HG03097 (cell line): Measurements from ENCODE around the gene LIMK1.
"Not testable (repeated sequence)": the region's sequence is repeated elsewhere in the genome, so short reads cannot be mapped to it uniquely, and the experiment has no call there.

Experiments used
- ATAC-seq: cut with Tn5 transposase; IDR thresholded peaks from one replicate; pipeline ENCODE4 v1.9.1; 2021; ENCODE audit not compliant: unreplicated experiment, low FRiP score

Gene LIMK1

GRCh38 chr7:74119831-74120230 is 36.2 kb downstream of the LIMK1 start:
- no peak for ATAC-seq

GRCh38 chr7:74121401-74122249 is 38.0 kb downstream of the LIMK1 start:
- ATAC-seq = no peak

- not testable (repeated sequence) for ATAC-seq
These were observed 40.3 kb downstream of the LIMK1 start for GRCh38 chr7:74123892-74124291.

GRCh38 chr7:74126220-74126880 is 42.7 kb downstream of the LIMK1 start:
- no peak for ATAC-seq

DNA sequence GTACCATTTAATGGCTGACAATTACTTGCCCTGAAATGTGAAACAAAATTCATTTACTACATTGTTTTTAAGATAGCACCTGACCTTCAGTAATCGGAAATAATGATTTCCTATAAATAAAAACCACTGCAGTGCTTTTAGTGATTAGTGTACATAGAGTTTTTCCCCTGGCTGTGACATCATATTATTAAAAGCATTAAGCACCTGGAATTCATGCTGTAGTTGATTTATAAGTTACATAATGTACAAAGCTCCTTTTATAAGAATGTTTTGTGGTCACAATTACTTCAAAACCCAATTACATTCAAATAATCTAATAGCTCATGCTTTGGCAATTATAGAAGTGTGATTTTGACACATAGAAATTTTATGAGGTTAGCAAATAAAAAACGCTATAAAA is 46.3 kb downstream of the LIMK1 start:
- no peak for ATAC-seq

- no peak for ATAC-seq
These were observed 46.9 kb downstream of the LIMK1 start for GRCh38 chr7:74130518-74130917.

DNA sequence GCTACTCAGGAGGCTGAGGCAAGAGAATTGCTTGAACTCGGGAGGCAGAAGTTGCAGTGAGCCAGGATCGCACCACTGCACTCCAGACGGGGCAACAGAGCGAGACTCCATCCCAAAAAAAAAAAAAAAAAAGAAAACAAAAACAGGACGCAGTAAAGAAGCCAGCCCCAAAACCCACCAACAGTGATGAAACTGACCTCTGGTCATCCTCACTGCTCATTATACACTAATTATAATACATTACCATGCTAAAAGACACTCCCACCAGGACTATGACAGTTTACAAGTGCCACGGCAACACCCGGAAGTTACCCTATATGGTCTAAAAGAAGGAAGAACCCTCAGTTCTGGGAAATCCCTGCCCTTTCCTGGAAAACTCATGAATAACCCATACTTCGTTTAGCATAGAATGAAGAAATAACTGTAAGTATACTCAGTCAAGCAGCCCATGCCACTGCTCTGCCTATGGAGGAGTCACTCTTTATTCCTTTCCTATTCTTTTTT is 50.6 kb downstream of the LIMK1 start:
- no peak for ATAC-seq

DNA sequence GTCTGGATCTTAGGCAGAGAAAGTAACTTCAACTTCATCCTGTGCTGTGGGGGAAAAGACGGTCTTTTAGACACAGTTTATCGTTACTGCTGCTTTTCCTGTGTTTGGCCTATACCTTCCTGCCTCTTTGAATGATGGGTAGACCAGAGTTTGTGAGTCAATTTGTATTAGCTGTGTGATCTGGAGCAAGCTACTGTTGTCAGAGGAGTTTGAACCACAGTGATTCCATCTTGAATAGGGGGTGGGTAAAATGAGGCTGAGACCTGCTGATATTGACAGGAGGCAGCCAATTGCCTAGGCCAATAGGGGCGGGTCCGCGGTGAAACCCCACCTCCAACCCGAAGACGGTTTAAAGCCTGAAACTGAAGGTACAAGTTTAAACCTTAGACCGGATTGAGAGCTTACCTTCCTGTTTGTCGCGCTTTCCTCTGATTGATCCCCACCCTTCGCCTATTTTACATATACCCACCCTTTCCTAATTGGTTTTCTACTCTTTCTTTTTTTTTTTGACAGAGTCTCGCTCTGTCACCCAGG is 54.8 kb downstream of the LIMK1 start:
- no peak for ATAC-seq

- no peak for ATAC-seq
These were observed 55.6 kb downstream of the LIMK1 start for GRCh38 chr7:74138945-74139843.

DNA sequence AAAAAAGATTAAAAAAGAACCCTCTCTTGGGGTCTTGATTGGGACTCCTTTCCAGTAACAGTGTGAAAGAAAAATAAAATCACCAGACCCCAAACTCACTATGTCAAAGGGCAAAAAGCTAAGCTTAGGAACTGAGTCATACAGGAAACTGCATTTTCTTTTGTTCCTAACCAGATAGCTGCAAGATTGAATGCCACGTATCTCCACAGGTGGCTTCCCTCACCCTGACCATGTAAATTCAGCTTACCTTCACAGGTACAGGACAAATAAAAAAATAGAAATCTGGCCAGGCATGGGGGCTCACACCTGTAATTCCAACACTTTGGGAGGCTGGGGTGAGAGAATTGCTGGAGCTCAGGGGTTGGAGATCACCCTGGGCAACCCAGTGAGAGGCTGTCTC is 58.1 kb downstream of the LIMK1 start:
- ATAC-seq = no peak

DNA sequence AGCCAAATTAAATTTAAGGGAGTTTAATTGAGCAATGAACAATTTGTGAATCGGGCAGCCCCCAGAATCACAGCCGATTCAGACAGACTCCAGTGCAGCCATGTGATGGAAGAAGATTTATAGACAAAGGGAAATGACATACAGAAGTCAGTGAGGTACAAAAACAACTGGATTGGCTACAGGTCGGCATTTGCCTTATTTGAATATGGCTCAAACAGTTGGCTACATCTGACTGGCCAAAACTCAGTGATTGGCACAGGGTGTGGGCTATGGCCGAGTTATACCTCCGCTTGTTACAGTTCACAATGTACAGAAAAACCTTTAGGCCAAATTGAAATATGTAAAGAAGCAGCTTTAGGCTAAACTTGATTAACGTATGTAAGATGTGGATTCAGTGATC is 59.8 kb downstream of the LIMK1 start:
- ATAC-seq = no peak

DNA sequence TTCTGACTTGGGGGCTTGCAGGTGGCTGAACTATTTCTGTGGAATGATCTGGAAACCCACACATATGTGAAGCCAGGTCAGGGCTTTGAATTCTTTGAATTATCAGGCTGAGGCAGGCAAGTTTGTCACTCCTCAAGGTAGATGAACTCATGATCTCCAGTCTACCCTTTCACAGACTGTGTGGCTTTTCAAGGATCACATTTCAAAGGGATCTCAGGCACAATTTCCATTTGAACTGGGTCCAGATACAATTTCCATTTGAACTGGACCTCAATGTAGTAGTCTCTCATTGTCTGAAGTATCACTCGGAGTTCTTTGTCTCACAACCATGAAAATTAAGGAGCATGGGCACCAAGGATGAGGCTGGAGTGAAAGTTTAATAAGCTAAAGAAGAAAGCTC is 64.9 kb downstream of the LIMK1 start:
- ATAC-seq = no peak

GRCh38 chr7:74149071-74149470 is 65.5 kb downstream of the LIMK1 start:
- no peak for ATAC-seq

DNA sequence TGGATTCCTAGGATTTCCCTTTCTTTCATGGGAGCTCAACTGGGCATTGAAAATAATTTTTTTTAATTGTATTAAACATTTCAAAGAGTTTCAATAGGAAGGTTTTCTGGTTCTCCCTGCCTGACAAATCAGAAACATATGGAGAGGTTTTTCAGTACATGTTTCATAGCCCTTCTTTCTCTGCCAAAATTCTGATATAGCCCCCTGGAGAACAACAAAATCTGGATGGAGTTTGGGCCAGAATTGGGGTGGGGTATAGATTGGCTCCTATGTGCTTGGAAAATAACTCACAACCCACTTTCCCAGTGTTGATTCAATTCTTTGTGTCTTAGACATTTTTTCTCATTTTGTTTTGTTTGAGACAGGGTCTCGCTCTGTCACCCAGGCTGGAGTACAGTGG is 66.0 kb downstream of the LIMK1 start:
- ATAC-seq = no peak

DNA sequence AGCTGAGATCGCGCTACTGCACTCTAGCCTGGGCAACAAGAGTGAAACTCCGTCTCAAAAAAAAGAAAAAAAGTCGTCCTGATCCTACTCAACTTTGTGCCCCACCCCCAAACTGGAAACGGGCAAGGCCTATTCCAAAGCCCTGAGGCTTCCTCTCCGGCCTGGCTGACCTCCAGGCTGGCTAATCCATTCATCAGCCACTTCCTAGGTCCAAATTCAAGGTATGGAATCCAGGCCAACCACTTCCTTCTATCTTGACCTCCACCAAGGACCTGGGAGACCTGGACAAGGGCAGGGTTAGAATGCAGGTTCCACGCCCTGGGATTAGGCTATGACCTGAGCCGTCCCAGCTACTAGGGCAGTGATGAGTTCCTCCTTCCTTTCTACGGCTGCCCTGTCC is 70.1 kb downstream of the LIMK1 start:
- no peak for ATAC-seq

- no peak for ATAC-seq
These were observed 72.3 kb downstream of the LIMK1 start for GRCh38 chr7:74155810-74156395.

GRCh38 chr7:74157605-74158004 is 74.0 kb downstream of the LIMK1 start:
- no peak for ATAC-seq

DNA sequence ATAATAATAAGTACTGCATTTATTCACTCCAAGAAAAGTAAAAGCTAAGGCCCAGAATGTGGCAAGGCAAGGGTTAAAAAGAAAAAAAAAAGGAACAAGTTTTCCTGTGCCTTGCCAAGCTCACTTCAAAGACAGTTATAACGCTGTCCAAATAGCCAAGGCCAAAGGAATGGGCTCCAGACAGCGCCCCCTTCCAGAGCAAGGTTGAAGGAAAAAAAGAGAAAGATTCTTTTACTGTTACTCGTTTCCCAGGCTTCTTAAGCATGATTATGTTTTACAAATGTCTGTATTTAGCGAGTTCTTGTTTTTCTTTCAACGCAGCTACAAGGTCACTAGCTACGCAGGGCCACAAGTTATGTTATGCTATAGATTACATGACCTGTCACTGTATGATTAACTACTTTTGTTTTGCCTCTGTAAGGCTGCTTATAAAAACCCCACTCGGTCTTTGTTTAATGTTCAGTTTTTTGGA is 81.4 kb downstream of the LIMK1 start:
- no peak for ATAC-seq

DNA sequence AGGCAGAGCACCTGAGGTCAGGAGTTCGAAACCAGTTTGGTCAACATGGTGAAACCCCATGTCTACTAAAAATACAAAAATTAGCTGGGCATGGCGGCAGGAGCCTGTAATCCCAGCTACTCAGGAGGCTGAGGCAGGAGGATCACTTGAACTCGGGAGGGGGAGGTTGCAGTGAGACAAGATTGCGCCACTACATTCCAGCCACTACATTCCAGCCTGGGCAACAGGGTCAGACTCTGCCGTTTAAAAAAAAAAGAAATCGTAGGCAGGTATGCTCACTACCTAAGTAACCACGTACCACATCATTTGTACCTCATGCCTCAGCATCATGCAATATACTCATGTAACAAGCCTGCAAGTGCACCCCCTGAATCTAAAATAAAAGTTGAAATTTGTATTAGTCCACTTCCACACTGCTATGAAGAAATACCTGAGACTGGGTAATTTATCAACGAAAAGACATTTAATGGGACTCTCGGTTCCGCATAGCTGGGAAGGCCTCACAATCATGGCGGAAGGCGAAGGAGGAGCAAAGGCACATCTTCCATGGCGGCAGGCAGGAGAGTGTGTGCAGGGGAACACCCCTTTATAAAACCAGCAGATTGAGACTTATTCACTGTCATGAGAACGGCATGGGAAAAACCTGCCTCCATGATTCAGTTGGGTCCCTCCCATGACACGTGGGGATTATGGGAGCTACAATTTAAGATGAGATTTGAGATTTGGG is 82.4 kb downstream of the LIMK1 start:
- ATAC-seq = no peak

DNA sequence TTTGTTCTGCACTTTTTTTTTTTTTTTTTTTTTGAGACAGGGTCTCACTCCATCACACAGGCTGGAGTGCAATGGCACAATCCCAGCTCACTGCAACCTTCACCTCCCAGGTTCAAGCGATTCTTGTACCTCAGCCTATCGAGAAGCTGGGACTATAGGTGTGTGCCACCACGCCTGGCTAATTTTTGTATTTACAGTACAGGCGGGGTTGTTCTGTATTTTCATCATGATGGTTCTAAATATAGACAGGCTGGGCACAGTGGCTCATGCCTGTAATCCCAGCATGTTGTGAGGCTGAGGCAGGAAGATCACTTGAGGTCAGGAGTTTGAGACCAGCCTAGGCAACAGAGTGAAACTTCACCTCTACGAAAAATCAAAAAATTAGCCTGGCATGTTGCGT is 83.7 kb downstream of the LIMK1 start:
- not testable (repeated sequence) for ATAC-seq
